ENCODE data around the gene NEB. TPM values are rescaled to one million over a fixed set of nuclear protein-coding genes. Genes with fewer than 3 reads are reported as not detected.

Gene NEB
- under 0.01 TPM for total RNA-seq

GRCh38 chr2:151733771-151734672 is at the start of gene NEB:
TSS of gene NEB (minus strand) at chr2:151734476. CDS start at chr2:151733156, 1,320 bp downstream.
- DNase-seq (ENCODE audit: low read depth in 2 of 3, low spot score in 2 of 3): no peak

- no peak for DNase-seq (ENCODE audit: low read depth in 2 of 3, low spot score in 2 of 3)
These were observed 48.9 kb upstream of the NEB start for GRCh38 chr2:151783133-151783520.

GRCh38 chr2:151782378-151783132 is 48.3 kb upstream of the NEB start:
- DNase-seq (ENCODE audit: low read depth in 2 of 3, low spot score in 2 of 3): no peak

GRCh38 chr2:151781642-151782041 is 47.4 kb upstream of the NEB start:
- DNase-seq (ENCODE audit: low read depth in 2 of 3, low spot score in 2 of 3): no peak

- DNase-seq (ENCODE audit: low read depth in 2 of 3, low spot score in 2 of 3): no peak
These were observed 46.7 kb upstream of the NEB start for GRCh38 chr2:151780938-151781337.

GRCh38 chr2:151777935-151778334 is 43.7 kb upstream of the NEB start:
- DNase-seq (ENCODE audit: low read depth in 2 of 3, low spot score in 2 of 3): no peak

GRCh38 chr2:151777487-151777886 is 43.2 kb upstream of the NEB start:
- no peak for DNase-seq (ENCODE audit: low read depth in 2 of 3, low spot score in 2 of 3)

- DNase-seq (ENCODE audit: low read depth in 2 of 3, low spot score in 2 of 3): no peak
These were observed 42.1 kb upstream of the NEB start for GRCh38 chr2:151776367-151776766.

GRCh38 chr2:151775057-151775740 is 40.9 kb upstream of the NEB start:
- no peak for DNase-seq (ENCODE audit: low read depth in 2 of 3, low spot score in 2 of 3)

GRCh38 chr2:151774506-151774905 is 40.2 kb upstream of the NEB start:
- DNase-seq (ENCODE audit: low read depth in 2 of 3, low spot score in 2 of 3): no peak

- no peak for DNase-seq (ENCODE audit: low read depth in 2 of 3, low spot score in 2 of 3)
These were observed 37.5 kb upstream of the NEB start for GRCh38 chr2:151771599-151772358.

- DNase-seq (ENCODE audit: low read depth in 2 of 3, low spot score in 2 of 3): no peak
These were observed 36.7 kb upstream of the NEB start for GRCh38 chr2:151770995-151771394.

GRCh38 chr2:151769606-151770005 is 35.3 kb upstream of the NEB start:
- DNase-seq (ENCODE audit: low read depth in 2 of 3, low spot score in 2 of 3): no peak

GRCh38 chr2:151767536-151767935 is 33.3 kb upstream of the NEB start:
- DNase-seq (ENCODE audit: low read depth in 2 of 3, low spot score in 2 of 3): no peak

- DNase-seq (ENCODE audit: low read depth in 2 of 3, low spot score in 2 of 3): no peak
These were observed 32.3 kb upstream of the NEB start for GRCh38 chr2:151766437-151767153.

- no peak for DNase-seq (ENCODE audit: low read depth in 2 of 3, low spot score in 2 of 3)
These were observed 31.6 kb upstream of the NEB start for GRCh38 chr2:151765760-151766410.

GRCh38 chr2:151762694-151763093 is 28.4 kb upstream of the NEB start:
- DNase-seq (ENCODE audit: low read depth in 2 of 3, low spot score in 2 of 3): no peak

- no peak for DNase-seq (ENCODE audit: low read depth in 2 of 3, low spot score in 2 of 3)
These were observed 27.4 kb upstream of the NEB start for GRCh38 chr2:151761687-151762086.

GRCh38 chr2:151761193-151761592 is 26.9 kb upstream of the NEB start:
- no peak for DNase-seq (ENCODE audit: low read depth in 2 of 3, low spot score in 2 of 3)
